Dermis blood vessel endothelial cell (primary cell): Measurements from ENCODE around the gene ARSI. TPM values are rescaled to one million over a fixed set of nuclear protein-coding genes. Genes with fewer than 3 reads are reported as not detected.

ENCODE experiments used
- DNase-seq: peaks from one replicate; pipeline ENCODE4 v3.0.0; 2010
- total RNA-seq: library from RNA; depleted of rRNA; stranded (reverse); fragments of >200 nt; gene quantifications from 2 replicates; pipeline ENCODE4 v1.2.3, GENCODE V29; 2014

Gene ARSI
- total RNA-seq, result 0.28 and 0.68 TPM in 2 replicates

- DNase-seq, result peak; percentile 30
Measured at GRCh38 chr5:150302301-150303069, at the start of gene ARSI. Gene ARSI, minus strand, starts transcription at chr5:150302905. Its CDS starts 532 bp downstream, at chr5:150302373.

GRCh38 chr5:150350524-150351344, 48.0 kb upstream of the ARSI start:
- peak; percentile 77 for DNase-seq

DNA sequence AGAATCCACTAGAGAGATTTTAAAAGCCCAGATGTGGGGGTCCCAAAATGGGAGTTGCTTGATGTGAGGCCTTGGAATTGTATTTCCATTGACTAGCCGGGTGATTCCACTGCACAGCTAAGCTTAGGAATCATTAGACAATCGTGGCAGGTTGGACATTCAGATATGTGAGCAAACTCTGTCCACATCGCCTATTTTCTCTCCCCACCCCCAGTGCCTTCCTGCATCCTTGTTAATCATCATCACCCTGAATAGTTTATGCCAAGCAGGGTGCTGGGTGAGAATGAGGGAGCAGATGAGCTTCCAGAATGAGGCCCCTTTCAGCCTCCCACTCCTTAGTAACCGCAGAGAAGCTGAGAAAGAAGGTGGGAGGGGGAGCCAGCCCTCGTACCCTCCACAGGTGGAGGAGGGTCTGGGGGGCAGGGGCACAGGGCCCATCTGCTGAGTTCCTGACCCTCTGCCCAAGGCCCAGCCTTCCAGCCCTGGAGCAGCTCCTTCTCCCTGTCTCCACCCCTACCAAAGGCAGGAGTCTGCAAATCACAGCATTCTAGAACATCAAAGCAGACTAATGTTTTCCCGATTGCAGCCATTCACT, 47.1 kb upstream of the ARSI start:
- no peak for DNase-seq

GRCh38 chr5:150347451-150347850, 44.7 kb upstream of the ARSI start:
- DNase-seq, result no peak

GRCh38 chr5:150347003-150347402, 44.3 kb upstream of the ARSI start:
- no peak for DNase-seq

GRCh38 chr5:150346592-150346991, 43.9 kb upstream of the ARSI start:
- DNase-seq, result no peak

GRCh38 chr5:150345716-150346115, 43.0 kb upstream of the ARSI start:
- no peak for DNase-seq

GRCh38 chr5:150343994-150344631, 41.4 kb upstream of the ARSI start:
- DNase-seq, result no peak

GRCh38 chr5:150342583-150342982, 39.9 kb upstream of the ARSI start:
- no peak for DNase-seq

DNA sequence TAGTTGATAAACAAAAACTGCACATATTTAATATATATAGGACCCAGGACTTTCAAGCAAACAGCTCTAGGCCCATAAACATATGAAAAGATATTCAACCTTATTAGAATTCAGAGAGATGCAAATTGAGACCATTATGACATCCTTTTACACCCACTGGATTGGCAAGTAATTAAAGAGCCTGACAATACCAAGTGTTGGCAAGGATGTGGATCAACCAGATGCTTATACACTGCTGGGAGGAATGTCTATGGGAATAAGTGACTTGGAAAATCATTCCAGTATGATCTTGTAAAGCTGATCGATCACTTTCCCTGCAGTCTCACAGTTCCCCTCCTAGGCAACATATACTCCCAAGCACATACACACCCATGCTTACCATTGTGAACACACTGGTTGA, 39.3 kb upstream of the ARSI start:
- no peak for DNase-seq

- no peak for DNase-seq
Measured at GRCh38 chr5:150341331-150341730, 38.6 kb upstream of the ARSI start.

DNA sequence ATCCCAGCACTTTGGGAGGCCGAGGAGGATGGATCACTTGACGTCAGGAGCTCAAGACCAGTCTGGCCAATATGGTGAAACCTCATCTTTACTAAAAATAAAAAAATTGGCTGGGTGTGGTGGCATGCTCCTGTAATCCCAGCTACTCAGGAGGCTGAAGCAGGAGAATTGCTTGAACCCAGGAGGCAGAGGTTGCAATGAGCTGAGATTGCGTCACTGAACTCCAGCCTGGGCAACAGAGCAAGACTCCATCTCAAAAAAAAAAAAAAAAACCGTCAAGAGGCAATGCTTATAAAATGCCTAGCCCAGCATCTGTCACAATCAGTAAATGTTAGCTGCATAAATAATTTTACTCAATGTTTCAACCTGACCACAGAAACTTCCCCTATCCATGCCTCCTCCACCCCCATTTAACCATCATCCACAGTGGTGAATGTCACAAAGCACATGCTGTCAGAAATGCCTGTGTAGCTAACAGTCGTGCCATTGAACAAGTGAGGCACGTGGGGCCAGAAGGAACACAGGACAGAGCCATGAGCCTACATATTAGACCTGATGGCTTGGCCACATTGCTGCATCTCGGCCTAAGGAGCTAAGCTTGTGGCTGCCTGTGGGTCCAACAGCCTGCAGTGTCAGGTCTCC, 38.0 kb upstream of the ARSI start:
- DNase-seq, result no peak

DNA sequence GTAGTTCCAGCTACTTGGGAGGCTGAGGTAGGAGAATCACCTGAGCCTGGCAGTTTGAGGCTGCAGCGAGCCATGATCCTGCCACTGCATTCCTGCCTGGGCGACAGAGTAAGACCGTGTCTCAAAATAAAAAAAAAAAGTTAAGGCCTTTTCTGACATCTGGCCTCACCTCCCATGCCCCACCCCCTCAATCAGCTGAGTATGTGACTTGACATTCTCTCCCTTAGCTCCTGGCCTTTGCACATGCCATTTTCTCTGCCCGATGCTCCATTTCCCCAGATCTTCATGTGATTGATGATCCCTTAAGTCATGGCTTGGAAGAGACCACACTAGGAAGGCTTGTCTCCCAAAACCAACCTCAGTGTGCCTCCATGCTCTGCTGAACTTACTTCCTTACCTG, 37.1 kb upstream of the ARSI start:
- DNase-seq, result no peak

DNA sequence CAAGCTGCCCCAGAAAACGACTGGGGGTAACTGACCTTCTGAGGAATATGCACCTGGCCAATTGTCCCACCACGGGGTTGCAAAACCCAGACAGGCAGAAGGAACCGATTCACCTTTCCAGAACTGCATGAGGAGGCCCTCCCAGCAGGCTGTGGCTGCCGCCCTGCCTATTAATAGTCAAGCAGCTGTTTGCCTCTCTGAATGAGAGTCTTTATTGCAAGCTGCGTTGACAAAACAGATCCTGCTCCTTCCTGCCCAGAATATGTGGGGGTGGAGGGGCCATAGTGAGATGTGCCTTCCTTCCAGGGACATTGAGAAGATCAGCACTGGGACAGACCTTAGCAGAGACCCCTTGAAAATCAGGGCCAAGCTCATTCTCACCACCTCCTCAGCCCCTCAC, 36.5 kb upstream of the ARSI start:
- DNase-seq, result no peak

DNA sequence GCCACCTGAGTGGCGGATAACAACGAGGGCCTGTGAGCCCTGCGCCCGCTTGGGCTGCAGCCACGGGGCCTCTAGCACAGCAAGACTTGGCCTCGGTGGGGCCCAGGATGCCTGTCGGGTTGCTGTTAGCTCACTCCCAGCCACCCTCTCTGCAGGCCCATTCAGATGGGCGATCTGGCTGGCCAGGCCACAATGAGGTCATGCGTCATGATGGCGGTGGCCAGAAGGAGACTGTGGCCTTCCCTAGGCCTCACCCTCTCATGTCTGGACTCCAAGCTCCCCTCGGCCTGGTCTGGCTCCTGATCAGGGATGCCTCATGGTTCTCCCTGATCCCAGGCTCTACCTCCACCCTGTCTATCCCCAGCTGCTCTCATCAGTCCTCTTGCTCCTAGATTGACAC, 35.8 kb upstream of the ARSI start:
- no peak for DNase-seq

DNA sequence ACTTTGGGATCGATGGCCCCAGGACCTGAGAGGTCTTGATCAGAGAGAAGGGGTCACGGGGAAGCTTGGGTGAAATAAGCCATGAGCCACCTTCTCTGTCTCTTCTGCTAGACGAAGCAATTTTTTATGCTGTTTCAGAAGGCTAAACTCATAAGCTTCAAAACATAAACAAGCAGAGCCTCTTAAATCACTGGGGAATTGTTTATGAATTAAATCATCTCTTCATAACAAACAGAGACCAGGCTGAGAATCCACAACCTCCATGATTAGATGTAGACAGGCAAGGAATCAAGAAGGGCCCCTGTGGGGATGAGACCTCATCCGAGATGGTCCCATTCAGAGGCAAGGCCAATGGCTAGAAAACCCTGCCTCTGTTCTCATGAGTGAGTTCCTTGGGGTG, 33.1 kb upstream of the ARSI start:
- no peak for DNase-seq

DNA sequence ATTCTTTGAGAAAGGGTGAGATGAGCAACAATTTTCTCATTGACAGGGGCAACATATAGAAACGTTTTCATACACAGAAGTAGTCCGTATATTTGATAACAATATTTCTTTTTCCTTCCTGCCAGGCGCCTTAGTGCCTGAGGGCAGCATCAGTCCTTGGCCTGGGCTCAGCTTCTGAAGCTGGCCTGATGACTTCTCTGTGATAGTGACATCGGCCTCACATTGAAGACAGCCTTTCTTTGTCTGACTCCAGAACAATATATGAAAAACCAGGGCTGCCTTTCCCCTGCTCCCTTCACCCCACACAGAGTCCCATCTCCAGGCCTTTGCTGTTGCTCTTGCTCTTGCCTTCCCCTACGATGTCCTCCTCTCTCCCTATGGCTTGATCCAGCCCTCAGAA, 30.7 kb upstream of the ARSI start:
- no peak for DNase-seq

DNA sequence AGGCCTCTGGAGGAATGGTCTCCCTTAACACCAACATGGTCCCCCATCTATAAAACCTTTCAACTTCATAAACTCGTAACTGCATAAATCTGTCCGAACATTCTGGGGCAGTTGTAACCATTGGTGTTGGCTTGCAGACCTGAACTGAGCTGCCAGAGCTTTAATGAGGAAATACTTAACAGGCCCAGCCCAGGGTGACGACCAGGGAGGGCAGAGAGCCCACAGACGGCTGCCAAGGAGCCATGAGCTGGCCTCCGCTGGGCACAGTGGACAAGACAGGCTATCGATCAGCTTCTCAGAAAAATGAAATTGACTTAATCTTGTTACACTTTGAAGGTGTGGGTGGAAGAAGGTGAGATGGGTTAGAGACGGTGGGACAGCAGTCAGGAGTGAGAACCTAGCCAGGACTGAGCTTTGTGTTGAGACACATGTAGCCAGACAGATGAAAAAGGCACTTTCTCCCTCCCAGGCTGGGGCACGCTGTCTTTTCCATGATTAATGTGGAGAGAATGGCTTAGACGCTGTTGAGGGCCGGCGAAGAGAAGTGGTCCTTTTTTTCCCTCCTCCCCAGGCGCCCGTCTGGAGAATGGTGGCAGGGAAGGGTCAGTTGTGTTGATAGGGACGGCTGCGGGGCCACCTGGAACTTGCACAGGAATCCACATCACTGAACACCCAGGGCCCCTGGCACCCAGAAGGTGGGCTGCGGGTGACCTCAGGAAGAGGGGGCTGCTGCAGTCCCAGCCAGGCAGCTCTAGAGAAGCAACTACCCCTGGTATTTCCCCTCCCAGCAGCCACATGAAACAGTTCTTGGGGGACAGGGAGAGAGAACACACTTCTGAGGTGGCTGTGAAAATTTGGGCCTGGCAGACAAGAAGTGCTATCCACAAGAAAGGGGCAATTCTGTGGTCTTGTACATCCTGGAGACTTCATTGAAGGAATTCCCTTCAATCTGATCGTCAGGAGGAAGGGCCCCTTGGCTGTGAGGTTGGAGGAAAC, 27.5 kb upstream of the ARSI start:
- no peak for DNase-seq

- DNase-seq, result no peak
Measured at GRCh38 chr5:150329038-150329437, 26.3 kb upstream of the ARSI start.

- DNase-seq, result no peak
Measured at GRCh38 chr5:150328515-150328914, 25.8 kb upstream of the ARSI start.

GRCh38 chr5:150327139-150327538, 24.4 kb upstream of the ARSI start:
- no peak for DNase-seq
